ENCODE results near the gene RGS6.

DNA sequence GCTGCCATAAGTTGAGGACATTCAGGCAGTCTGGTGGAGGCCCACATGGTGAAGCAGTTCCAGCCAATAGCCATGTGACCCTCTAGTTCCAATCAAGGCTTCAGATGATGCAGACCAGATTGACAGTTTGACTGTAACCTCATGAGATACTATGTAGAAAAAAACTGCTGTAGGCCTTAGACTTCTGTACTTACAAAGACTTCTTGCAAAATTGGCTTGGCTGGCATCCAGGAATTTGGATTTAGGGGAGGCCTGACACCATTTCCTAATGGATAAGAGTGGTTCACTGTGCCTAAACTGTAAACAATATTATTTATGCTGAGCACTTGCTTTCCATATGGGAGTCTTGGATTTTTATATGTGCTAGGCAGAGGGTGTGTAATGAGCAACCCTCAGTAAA is 76.4 kb downstream of the RGS6 start:
- TF ChIP-seq, protein P1, sequence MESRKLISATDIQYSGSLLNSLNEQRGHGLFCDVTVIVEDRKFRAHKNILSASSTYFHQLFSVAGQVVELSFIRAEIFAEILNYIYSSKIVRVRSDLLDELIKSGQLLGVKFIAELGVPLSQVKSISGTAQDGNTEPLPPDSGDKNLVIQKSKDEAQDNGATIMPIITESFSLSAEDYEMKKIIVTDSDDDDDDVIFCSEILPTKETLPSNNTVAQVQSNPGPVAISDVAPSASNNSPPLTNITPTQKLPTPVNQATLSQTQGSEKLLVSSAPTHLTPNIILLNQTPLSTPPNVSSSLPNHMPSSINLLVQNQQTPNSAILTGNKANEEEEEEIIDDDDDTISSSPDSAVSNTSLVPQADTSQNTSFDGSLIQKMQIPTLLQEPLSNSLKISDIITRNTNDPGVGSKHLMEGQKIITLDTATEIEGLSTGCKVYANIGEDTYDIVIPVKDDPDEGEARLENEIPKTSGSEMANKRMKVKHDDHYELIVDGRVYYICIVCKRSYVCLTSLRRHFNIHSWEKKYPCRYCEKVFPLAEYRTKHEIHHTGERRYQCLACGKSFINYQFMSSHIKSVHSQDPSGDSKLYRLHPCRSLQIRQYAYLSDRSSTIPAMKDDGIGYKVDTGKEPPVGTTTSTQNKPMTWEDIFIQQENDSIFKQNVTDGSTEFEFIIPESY (IDR thresholded peaks at IDR 0.05), result no peak
- TF ChIP-seq, protein P2, sequence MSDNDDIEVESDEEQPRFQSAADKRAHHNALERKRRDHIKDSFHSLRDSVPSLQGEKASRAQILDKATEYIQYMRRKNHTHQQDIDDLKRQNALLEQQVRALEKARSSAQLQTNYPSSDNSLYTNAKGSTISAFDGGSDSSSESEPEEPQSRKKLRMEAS (IDR thresholded peaks at IDR 0.05), result no peak
- TF ChIP-seq, protein P3, sequence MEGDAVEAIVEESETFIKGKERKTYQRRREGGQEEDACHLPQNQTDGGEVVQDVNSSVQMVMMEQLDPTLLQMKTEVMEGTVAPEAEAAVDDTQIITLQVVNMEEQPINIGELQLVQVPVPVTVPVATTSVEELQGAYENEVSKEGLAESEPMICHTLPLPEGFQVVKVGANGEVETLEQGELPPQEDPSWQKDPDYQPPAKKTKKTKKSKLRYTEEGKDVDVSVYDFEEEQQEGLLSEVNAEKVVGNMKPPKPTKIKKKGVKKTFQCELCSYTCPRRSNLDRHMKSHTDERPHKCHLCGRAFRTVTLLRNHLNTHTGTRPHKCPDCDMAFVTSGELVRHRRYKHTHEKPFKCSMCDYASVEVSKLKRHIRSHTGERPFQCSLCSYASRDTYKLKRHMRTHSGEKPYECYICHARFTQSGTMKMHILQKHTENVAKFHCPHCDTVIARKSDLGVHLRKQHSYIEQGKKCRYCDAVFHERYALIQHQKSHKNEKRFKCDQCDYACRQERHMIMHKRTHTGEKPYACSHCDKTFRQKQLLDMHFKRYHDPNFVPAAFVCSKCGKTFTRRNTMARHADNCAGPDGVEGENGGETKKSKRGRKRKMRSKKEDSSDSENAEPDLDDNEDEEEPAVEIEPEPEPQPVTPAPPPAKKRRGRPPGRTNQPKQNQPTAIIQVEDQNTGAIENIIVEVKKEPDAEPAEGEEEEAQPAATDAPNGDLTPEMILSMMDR (IDR thresholded peaks at IDR 0.05; ENCODE audit: low read depth, low read length, missing input control), result no peak
- TF ChIP-seq, protein P4, sequence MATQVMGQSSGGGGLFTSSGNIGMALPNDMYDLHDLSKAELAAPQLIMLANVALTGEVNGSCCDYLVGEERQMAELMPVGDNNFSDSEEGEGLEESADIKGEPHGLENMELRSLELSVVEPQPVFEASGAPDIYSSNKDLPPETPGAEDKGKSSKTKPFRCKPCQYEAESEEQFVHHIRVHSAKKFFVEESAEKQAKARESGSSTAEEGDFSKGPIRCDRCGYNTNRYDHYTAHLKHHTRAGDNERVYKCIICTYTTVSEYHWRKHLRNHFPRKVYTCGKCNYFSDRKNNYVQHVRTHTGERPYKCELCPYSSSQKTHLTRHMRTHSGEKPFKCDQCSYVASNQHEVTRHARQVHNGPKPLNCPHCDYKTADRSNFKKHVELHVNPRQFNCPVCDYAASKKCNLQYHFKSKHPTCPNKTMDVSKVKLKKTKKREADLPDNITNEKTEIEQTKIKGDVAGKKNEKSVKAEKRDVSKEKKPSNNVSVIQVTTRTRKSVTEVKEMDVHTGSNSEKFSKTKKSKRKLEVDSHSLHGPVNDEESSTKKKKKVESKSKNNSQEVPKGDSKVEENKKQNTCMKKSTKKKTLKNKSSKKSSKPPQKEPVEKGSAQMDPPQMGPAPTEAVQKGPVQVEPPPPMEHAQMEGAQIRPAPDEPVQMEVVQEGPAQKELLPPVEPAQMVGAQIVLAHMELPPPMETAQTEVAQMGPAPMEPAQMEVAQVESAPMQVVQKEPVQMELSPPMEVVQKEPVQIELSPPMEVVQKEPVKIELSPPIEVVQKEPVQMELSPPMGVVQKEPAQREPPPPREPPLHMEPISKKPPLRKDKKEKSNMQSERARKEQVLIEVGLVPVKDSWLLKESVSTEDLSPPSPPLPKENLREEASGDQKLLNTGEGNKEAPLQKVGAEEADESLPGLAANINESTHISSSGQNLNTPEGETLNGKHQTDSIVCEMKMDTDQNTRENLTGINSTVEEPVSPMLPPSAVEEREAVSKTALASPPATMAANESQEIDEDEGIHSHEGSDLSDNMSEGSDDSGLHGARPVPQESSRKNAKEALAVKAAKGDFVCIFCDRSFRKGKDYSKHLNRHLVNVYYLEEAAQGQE (IDR thresholded peaks at IDR 0.05), result no peak
- TF ChIP-seq RAD21 (IDR thresholded peaks at IDR 0.05), result no peak
- no peak for TF ChIP-seq RXRA (IDR thresholded peaks at IDR 0.05)
- TF ChIP-seq SP1 (IDR thresholded peaks at IDR 0.05), result no peak
- TF ChIP-seq GABPA (IDR thresholded peaks at IDR 0.05 in 1 of 2, conservative IDR thresholded peaks at IDR 0.05 in 1 of 2), result no peak
- no peak for TF ChIP-seq YY1 (IDR thresholded peaks at IDR 0.05)
- no peak for TF ChIP-seq HNF4A (conservative IDR thresholded peaks at IDR 0.05)
